GM10266 (cell line): ENCODE results near the gene MMP21.

Experiments used
- DNase-seq: peaks from one replicate; pipeline ENCODE4 v3.0.0; 2012; ENCODE audit errors: extremely low spot score
- TF ChIP-seq, protein P1 (sequence below): IDR thresholded peaks from 2 replicates; pipeline ENCODE4 v1.5.1; 2012; ENCODE audit warnings: mild to moderate bottlenecking, low read depth; ENCODE audit not compliant: control insufficient read depth, insufficient read depth; ENCODE audit errors: missing control alignments

The MMP21 gene

DNA sequence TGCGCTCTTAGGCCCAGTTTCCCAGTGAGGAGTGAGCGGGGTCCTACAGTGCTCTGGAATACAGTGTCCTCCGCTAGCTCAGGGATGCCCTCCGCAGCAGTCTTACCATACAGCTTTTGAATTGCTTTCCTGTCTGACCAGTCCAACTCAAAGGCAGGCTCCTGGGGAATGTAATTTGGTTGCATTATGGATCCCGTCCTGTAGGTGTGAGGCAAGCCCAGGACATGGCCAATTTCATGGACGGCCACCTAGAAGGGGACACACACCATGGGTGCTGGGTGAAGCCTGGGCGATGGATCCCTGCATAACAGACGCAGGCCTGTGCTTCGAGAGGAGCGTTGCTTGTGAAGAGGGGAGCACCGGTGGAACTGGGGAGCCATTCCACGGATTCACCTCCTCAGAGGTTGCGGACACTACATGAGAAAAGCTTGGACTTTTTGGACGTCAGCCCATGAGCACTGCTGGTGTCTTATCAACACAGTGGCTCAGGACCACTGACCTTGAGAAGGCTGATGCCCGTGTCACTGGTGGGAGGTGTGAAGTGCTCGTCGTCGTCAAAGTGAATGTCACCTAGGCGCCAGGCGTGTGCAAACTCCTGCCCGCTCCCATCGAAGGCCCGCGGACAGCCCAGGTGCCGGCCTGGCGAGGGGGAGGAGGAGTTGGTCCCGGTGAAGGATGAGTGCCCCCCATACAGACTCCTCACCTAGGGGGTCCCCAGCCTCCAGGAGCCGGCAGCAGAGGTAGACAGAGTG, 3.3 kb downstream of the MMP21 start:
- TF ChIP-seq, protein P1, sequence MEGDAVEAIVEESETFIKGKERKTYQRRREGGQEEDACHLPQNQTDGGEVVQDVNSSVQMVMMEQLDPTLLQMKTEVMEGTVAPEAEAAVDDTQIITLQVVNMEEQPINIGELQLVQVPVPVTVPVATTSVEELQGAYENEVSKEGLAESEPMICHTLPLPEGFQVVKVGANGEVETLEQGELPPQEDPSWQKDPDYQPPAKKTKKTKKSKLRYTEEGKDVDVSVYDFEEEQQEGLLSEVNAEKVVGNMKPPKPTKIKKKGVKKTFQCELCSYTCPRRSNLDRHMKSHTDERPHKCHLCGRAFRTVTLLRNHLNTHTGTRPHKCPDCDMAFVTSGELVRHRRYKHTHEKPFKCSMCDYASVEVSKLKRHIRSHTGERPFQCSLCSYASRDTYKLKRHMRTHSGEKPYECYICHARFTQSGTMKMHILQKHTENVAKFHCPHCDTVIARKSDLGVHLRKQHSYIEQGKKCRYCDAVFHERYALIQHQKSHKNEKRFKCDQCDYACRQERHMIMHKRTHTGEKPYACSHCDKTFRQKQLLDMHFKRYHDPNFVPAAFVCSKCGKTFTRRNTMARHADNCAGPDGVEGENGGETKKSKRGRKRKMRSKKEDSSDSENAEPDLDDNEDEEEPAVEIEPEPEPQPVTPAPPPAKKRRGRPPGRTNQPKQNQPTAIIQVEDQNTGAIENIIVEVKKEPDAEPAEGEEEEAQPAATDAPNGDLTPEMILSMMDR, result no peak
- no peak for DNase-seq

DNA sequence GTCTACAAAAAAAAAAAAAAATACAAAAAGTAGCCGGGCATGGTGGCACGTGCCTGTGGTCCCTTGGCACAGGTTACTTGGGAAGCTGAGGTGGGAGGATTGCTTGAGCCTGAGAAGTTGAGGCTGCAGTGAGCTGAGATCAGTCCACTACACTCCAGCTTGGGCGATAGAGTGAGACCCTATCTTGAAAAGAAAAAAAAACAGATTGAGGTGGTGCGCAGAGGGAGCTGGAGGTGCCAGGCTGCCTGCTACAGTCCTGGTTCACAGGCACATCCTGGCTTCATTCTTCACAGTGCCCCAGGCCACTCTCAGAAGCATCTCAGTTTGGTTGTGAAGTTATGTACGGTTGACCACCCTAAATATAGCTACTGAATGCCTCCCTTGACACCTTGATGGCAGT, 4.8 kb downstream of the MMP21 start:
- no peak for DNase-seq
- TF ChIP-seq, protein P1, result no peak

DNA sequence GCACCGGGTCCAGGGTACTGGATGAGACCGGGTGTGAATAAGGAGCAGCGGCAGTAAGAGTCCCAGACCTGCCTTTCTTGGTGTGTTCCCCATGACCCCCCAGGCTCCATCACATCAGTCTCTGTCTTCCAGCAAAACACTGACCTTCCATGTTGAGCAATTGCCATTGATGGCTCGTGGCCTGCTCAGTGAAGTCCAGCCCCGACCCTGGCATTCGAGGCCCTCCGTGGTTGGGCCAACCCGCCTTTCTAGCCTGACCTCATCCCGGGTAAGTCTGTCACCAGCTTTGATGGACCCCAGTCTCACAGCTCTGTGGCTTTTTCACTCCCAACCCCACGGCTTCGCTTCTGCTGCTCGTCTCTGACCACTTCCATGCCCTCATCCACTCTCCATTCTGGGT, 6.4 kb downstream of the MMP21 start:
- TF ChIP-seq, protein P1, result no peak
- DNase-seq, result no peak

DNA sequence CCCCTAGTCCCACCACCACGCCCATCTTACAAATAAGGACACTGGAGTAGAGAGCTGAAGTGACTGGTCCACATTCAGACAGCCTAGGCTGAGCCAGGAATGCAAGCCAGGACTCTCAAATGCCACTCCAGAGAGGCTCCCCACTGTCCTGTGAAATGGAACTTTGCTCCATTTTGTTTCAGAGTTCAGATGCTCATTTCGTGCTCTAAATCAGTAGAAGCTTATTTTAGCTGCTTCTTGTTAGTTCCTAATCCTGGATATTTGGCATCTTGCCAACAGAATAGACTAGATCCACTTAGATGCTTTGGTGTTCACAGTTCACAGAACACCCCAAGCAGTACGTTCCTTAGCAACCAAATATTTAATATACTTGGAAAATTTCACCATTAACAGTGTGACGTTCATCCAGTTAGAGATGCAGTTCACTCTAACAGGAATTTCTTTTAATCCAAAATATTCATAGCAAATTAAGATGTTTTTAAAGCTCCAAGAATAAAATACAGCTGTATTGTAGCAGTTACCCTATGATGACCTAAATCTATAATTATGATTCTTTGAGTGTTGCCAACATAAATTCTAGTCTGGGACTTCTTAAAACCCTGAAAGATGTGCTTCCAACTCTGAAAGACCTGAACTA, 7.3 kb downstream of the MMP21 start:
- DNase-seq, result no peak
- TF ChIP-seq, protein P1, result no peak

DNA sequence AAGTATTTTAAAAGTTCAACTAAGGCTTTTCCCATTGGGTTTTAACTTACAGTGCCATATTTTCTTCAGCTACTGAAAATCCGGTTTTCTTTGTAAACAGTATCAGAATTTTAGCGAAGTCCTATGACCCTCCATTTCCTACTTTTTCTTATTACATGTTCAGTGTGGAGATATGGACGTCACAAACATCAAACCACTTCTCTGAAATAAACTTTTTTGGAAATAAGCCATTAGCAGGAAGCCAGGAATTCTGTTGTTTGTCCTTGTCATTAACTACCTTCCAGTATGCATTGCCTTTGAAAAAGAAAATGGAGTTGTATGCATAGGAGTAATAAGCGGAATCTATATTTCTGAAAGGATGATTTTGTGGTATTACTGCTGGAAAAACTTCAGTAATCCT, 9.1 kb downstream of the MMP21 start:
- TF ChIP-seq, protein P1, result no peak
- DNase-seq, result no peak

DNA sequence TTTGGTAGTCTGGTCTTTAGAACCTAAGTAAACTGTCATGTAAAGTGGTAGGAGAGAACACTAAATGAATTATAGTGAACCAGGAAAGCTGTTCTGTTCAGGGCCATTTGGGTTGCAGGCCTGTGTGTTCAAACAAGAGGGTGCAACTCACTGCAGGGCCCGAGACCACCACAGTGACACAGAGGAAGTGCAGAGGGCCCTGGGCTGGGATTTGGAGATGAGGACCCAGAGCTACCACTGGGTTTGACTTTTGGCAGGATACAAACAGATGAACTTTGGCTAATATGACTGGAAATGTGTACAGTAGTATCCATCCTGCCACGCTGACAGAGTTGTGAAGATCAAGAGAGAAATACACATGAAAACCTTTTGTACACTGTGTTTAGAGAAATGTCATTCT, 9.8 kb downstream of the MMP21 start:
- TF ChIP-seq, protein P1, result no peak
- DNase-seq, result no peak
